T-helper 1 cell treated with Interleukin-12 subunit alpha and Interleukin-12 subunit beta and Interleukin-4 antibody, amounts not matched to agents 30 μg/mL and 1 μg/mL, for 36 hours (primary cell): Measurements from ENCODE around the gene JARID2.

Experiments
- H3K27ac Mint-ChIP-seq: one replicate; pipeline ENCODE4 v1.8.0; 2021; ENCODE audit warnings: mild to moderate bottlenecking, mixed read lengths
- H3K27me3 Mint-ChIP-seq: one replicate; pipeline ENCODE4 v1.8.0; 2021; ENCODE audit warnings: low read depth, mixed read lengths
- H3K36me3 Mint-ChIP-seq: one replicate; pipeline ENCODE4 v1.8.0; 2021; ENCODE audit warnings: low read depth, mixed read lengths
- H3K4me1 Mint-ChIP-seq: one replicate; pipeline ENCODE4 v1.8.0; 2021; ENCODE audit warnings: low read depth, mixed read lengths
- H3K4me3 Mint-ChIP-seq: one replicate; pipeline ENCODE4 v1.8.0; 2021; ENCODE audit warnings: mild to moderate bottlenecking, moderate library complexity, mixed read lengths
- H3K9me3 Mint-ChIP-seq: one replicate; pipeline ENCODE4 v1.8.0; 2021; ENCODE audit warnings: mixed read lengths

The JARID2 gene

DNA sequence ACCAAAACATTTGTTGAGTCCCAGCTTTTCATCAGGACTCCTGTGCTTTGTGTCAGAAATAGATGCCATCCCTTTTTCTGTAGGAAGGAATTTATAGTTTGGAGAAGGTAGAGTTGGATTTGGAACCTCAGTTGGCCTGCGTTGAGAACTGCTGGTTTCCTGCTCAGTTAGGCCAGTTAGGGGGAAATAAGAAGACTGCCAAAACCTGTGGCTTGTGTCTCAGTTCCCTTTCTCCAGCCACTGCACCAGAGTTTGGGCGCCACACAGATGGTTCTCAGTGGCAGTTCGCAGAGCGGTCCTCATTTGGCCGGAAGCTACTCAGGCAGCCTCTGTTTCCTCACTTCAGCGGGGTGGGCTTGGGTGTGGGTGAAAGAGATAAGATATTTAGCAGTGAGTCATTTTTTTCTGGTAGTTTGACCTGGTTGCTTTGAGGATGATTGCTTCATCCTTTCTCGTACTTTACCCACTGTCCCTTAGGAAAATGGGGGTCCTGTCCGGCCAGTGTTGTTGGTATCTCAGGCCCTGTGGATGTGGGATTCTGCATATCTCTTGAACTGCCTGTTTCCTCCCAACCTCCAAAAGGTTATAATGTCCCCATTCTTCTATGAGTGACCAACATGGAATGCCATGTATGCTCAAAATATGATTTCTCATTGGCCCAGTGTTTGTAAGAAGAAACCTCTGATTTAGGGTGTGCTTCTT, 53.7 kb downstream of the JARID2 start:
- H3K9me3 Mint-ChIP-seq = no peaks in the 10 kb centered on the region
- no peaks in the 10 kb centered on the region for H3K27me3 Mint-ChIP-seq
- H3K27ac Mint-ChIP-seq = peak overlapping the region; percentile 77
- H3K36me3 Mint-ChIP-seq = peaks cover 14% of the 10 kb centered on the region
- H3K4me3 Mint-ChIP-seq = peak overlapping the region; percentile 30
- peaks cover 71% of the 10 kb centered on the region for H3K4me1 Mint-ChIP-seq

DNA sequence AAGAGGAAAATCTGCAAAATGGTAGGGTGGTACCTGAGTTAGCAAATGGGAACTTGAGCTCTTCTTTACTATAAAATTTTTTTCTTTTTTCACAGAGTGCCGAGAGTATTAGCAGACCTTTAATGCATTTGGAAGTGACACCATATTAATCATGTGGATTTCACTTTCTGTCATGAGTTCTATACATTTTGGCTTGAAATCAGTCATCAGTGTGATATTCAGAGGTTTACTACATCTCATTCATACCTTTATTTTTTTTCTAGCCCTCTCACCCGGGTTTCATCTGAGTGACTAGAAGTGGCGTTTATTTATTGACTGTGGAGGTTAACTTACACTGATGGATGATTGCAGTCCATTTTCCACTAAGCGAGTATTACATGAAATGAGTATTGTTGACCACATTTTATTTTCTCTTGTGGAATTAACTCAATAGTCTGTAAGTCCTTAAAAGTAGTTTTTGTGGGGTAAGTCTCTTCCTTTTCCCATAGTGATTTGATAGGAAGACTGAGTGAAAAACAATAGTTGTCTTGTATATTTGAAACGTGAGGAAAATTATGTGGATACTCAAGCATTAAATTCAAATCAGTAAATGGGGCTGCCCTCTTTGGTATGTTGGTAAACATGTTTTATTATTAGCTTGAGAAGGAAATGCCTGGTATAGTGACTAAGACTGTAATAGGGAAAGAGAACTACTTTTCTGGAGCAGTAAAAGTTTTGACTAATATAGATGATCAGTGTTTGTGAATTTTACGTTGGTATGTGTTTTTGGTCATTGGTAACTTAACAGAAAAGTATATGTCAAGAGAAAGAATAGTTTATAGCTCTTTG, 55.5 kb downstream of the JARID2 start:
- peaks cover 16% of the 10 kb centered on the region for H3K36me3 Mint-ChIP-seq
- H3K27ac Mint-ChIP-seq = peak overlapping the region; percentile 77
- H3K27me3 Mint-ChIP-seq = no peaks in the 10 kb centered on the region
- no peaks in the 10 kb centered on the region for H3K9me3 Mint-ChIP-seq
- no peak overlapping the region for H3K4me3 Mint-ChIP-seq
- H3K4me1 Mint-ChIP-seq = peaks cover 77% of the 10 kb centered on the region

- H3K36me3 Mint-ChIP-seq = peaks cover 21% of the 10 kb centered on the region
- no peak overlapping the region for H3K27ac Mint-ChIP-seq
- peaks cover 71% of the 10 kb centered on the region for H3K4me1 Mint-ChIP-seq
- H3K4me3 Mint-ChIP-seq = no peak overlapping the region
- no peaks in the 10 kb centered on the region for H3K9me3 Mint-ChIP-seq
- H3K27me3 Mint-ChIP-seq = no peaks in the 10 kb centered on the region
Measured at GRCh38 chr6:15303162-15303919, 57.5 kb downstream of the JARID2 start.

DNA sequence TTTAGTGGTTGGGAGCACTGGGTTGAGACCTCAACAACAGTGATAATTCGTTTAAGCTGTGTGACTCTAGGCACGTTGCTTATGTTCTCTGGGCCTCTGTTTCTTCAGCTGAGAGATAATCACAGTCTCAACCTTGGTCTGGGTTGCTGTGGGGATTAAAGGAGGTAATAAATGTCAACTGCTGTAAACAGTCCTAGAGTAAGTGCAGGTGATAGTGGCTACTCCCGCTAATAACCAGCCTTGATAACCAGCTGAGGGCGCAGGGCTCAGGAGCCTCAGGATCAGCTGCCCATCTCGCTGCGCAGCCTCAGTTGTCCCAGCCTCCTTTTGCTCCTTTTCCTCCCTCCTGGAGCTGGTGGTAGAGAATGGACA, 58.0 kb downstream of the JARID2 start:
- H3K4me3 Mint-ChIP-seq = no peak overlapping the region
- peaks cover 73% of the 10 kb centered on the region for H3K4me1 Mint-ChIP-seq
- H3K27me3 Mint-ChIP-seq = no peaks in the 10 kb centered on the region
- no peak overlapping the region for H3K27ac Mint-ChIP-seq
- no peaks in the 10 kb centered on the region for H3K9me3 Mint-ChIP-seq
- peaks cover 22% of the 10 kb centered on the region for H3K36me3 Mint-ChIP-seq

DNA sequence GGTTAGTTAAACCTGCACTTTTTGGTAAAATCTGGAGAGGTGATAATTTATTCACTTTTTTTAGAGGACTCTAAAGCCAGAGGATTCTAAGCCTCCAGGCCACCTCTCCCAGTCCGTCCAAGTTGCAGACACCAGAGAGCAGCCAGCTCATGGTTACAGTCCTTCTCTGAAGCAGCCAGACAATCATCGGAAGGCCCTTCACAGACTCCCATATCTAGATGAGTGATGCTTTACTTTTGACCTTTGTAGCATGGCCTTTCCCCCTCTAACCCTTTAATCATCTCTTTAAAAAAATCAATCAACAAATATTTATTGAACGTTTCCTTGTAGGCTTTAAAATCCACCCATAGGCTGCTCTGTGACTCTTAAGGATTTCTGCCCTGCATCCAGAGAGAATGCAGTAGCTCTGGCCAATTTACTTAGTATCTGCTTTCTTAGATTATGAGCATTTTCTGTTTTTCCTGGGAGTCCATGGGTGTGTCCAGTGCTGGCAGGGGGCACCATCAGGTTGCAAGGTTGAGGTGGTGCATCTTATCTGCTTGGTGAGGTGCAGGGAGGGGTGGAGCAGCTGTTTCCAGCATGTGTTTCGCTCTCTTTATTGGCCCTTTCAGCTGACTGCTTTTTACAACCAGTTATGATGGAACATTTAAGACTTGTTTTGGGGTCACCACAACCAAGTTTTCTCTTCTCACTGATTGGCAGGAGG, 58.6 kb downstream of the JARID2 start:
- Mint-ChIP-seq H3K9me3 (no peaks in the 10 kb centered on the region), H3K4me3 (peak overlapping the region; percentile 36)

DNA sequence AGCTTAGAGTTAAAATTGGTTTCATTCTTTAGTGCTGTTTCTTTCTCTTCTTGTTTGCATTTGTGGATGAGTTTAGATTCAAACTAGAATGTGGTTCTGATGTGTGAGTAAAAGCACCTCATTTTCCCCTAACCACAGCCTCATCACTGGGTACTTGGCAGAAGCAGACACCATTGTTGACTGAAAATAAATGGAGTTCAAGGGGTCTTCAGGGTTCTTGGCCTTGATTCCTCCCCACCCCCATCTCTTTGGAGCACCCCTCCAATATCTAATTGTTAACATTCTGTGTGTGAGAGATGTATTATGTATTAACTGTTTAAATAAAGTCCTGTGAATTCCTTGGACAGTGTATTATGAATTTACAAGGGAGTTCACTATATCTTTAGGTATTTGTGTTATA, 59.6 kb downstream of the JARID2 start:
- peaks cover 22% of the 10 kb centered on the region for H3K36me3 Mint-ChIP-seq
- H3K27me3 Mint-ChIP-seq = no peaks in the 10 kb centered on the region
- no peaks in the 10 kb centered on the region for H3K9me3 Mint-ChIP-seq
- peak overlapping the region; percentile 84 for H3K27ac Mint-ChIP-seq
- peaks cover 70% of the 10 kb centered on the region for H3K4me1 Mint-ChIP-seq
- H3K4me3 Mint-ChIP-seq = peak overlapping the region; percentile 14

More for the DNA sequence above, 58.6 kb downstream of the JARID2 start:
- peak overlapping the region; percentile 84 for H3K27ac Mint-ChIP-seq
- H3K36me3 Mint-ChIP-seq = peaks cover 22% of the 10 kb centered on the region
- H3K27me3 Mint-ChIP-seq = no peaks in the 10 kb centered on the region
- H3K4me1 Mint-ChIP-seq = peaks cover 71% of the 10 kb centered on the region

GRCh38 chr6:15305909-15306308, 60.0 kb downstream of the JARID2 start:
- Mint-ChIP-seq H3K36me3 (peaks cover 22% of the 10 kb centered on the region), H3K27ac (peak overlapping the region; percentile 84), H3K27me3 (no peaks in the 10 kb centered on the region), H3K4me1 (peaks cover 69% of the 10 kb centered on the region), H3K4me3 (peak overlapping the region; percentile 4), H3K9me3 (no peaks in the 10 kb centered on the region)

DNA sequence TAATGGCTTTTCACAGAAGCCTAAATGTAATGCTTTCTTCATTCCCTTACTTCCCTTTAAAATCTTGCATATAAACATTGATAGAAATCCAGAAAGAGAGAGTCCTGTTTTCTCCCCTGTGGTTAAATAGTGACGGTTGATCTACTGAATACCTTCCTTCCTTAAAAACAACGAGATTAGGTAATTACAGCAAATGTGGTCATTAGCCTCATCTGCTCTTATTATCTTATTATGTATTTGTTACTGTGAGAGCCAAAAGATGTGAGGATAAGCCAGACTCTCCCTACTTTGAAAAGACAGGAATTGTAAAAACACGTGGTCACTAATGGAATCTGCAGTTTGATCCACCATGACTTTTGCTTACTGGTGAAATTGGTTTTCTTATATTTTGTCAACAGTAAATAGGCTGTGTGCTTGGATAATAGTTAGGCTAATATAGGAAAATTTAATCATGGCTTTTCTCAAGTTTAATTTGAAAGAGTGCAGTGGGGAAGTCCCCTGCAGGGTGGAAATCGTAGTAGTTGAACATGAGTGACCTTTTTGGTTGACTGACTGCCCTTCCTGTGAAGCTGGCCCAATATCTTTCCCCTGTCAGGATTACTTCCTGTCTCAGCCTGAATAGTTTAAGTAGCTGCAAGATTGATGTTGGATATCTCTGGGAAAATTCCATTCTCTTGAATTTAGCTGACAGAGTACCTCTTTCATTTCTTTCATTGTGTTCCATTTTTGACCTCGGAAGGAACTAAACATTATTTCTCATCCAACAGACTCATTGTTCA, 62.8 kb downstream of the JARID2 start:
- H3K27me3 Mint-ChIP-seq = no peaks in the 10 kb centered on the region
- peak overlapping the region; percentile 39 for H3K27ac Mint-ChIP-seq

GRCh38 chr6:15309611-15310283, 63.9 kb downstream of the JARID2 start:
- Mint-ChIP-seq H3K4me3 (no peak overlapping the region), H3K27ac (no peak overlapping the region), H3K36me3 (peaks cover 13% of the 10 kb centered on the region), H3K9me3 (no peaks in the 10 kb centered on the region), H3K27me3 (no peaks in the 10 kb centered on the region), H3K4me1 (peaks cover 69% of the 10 kb centered on the region)

More for the DNA sequence above, 62.8 kb downstream of the JARID2 start:
- Mint-ChIP-seq H3K4me1 (peaks cover 70% of the 10 kb centered on the region), H3K36me3 (peaks cover 15% of the 10 kb centered on the region), H3K4me3 (peak overlapping the region; percentile 8), H3K9me3 (no peaks in the 10 kb centered on the region)

DNA sequence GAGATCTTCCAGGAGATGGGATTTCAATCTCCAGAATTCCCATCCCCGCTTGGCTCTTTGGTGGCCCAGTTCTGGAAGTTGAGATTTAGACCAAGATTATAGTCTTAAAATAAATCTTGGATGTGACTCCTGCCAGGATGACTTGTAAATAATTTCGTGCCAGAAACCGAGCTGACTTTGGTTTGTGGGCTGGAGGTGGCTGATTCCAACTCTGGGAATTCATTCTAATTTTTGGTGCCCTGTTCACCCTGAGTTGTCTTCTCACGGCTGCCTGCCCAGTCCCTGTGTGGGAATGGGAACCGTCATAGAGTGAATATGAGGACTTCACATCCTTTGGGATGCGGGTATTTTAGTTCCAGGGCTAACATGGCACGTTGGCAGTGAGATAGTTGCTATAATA, 64.8 kb downstream of the JARID2 start:
- Mint-ChIP-seq H3K4me3 (no peak overlapping the region), H3K36me3 (peaks cover 10% of the 10 kb centered on the region), H3K27ac (no peak overlapping the region)

DNA sequence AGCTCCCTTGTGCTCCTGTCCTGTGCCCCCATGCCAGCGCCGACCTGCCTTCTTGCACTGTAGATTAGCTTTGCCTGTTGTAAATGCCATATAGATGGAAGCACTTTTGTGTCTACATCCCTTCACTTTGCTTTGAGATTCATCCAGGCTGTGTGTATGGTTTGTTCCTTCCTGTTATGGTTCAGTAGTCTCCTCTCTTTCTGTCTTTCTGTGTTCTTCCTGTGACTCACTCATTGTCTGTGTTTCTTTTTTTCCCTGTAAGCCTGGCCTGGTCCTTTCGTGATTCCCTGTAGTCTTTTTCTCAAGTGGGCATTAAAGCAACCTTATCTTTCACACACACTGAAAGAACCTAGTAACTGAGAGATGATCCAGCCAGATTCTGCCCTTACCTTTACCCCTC, 66.6 kb downstream of the JARID2 start:
- peak overlapping the region; percentile 71 for H3K27ac Mint-ChIP-seq
- H3K4me1 Mint-ChIP-seq = peaks cover 74% of the 10 kb centered on the region
- no peaks in the 10 kb centered on the region for H3K9me3 Mint-ChIP-seq
- H3K36me3 Mint-ChIP-seq = peaks cover 10% of the 10 kb centered on the region
- H3K4me3 Mint-ChIP-seq = peak overlapping the region; percentile 35
- H3K27me3 Mint-ChIP-seq = no peaks in the 10 kb centered on the region

More for the DNA sequence above, 64.8 kb downstream of the JARID2 start:
- peaks cover 64% of the 10 kb centered on the region for H3K4me1 Mint-ChIP-seq
- H3K9me3 Mint-ChIP-seq = no peaks in the 10 kb centered on the region
- no peaks in the 10 kb centered on the region for H3K27me3 Mint-ChIP-seq

- no peaks in the 10 kb centered on the region for H3K27me3 Mint-ChIP-seq
- peak overlapping the region; percentile 26 for H3K27ac Mint-ChIP-seq
- H3K9me3 Mint-ChIP-seq = no peaks in the 10 kb centered on the region
- peaks cover 6% of the 10 kb centered on the region for H3K36me3 Mint-ChIP-seq
- H3K4me3 Mint-ChIP-seq = no peak overlapping the region
- peaks cover 76% of the 10 kb centered on the region for H3K4me1 Mint-ChIP-seq
Measured at GRCh38 chr6:15313367-15313766, 67.5 kb downstream of the JARID2 start.

GRCh38 chr6:15316754-15317153, 70.9 kb downstream of the JARID2 start:
- H3K27me3 Mint-ChIP-seq = no peaks in the 10 kb centered on the region
- H3K27ac Mint-ChIP-seq = no peak overlapping the region
- peak overlapping the region; percentile 4 for H3K4me3 Mint-ChIP-seq
- H3K36me3 Mint-ChIP-seq = peaks cover 9% of the 10 kb centered on the region
- peaks cover 79% of the 10 kb centered on the region for H3K4me1 Mint-ChIP-seq
- H3K9me3 Mint-ChIP-seq = no peaks in the 10 kb centered on the region
